OCI-LY7 (cell line): ENCODE data around the gene ACAP3.

Source experiments
- EZH2phosphoT487 ChIP-seq: fragments of 200-600 bp; sonication (generic); IDR thresholded peaks from 2 replicates; pipeline ENCODE4 v1.6.1; 2018; ENCODE audit warnings: low read depth, borderline replicate concordance, mild to moderate bottlenecking, mixed run types, antibody characterized with exemption, low read length, moderate library complexity, mixed read lengths
- TF ChIP-seq, protein P1 (sequence below): fragments of 200-600 bp; sonication (generic); conservative IDR thresholded peaks from 2 replicates; pipeline ENCODE4 v1.5.1; 2014; ENCODE audit warnings: mild to moderate bottlenecking, antibody characterized with exemption, low read length, moderate library complexity, mixed read lengths

DNA sequence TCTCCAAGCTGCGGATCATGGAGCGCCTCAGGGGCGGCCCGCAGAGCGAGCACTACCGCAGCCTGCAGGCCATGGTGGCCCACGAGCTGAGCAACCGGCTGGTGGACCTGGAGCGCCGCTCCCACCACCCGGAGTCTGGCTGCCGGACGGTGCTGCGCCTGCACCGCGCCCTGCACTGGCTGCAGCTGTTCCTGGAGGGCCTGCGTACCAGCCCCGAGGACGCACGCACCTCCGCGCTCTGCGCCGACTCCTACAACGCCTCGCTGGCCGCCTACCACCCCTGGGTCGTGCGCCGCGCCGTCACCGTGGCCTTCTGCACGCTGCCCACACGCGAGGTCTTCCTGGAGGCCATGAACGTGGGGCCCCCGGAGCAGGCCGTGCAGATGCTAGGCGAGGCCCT, 19.6 kb upstream of the ACAP3 start:
- TF ChIP-seq, protein P1, sequence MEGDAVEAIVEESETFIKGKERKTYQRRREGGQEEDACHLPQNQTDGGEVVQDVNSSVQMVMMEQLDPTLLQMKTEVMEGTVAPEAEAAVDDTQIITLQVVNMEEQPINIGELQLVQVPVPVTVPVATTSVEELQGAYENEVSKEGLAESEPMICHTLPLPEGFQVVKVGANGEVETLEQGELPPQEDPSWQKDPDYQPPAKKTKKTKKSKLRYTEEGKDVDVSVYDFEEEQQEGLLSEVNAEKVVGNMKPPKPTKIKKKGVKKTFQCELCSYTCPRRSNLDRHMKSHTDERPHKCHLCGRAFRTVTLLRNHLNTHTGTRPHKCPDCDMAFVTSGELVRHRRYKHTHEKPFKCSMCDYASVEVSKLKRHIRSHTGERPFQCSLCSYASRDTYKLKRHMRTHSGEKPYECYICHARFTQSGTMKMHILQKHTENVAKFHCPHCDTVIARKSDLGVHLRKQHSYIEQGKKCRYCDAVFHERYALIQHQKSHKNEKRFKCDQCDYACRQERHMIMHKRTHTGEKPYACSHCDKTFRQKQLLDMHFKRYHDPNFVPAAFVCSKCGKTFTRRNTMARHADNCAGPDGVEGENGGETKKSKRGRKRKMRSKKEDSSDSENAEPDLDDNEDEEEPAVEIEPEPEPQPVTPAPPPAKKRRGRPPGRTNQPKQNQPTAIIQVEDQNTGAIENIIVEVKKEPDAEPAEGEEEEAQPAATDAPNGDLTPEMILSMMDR, result no peak
- TF ChIP-seq EZH2phosphoT487, result no peak
